Neuronal stem cell (in vitro differentiated cells): ENCODE data around the gene EPHA2.
"Not testable (repeated sequence)": the region's sequence is repeated elsewhere in the genome, so short reads cannot be mapped to it uniquely, and the experiment has no call there.

ENCODE experiments used
- DNase-seq: peaks from one replicate; pipeline ENCODE4 v3.0.0-alpha.2; 2013; ENCODE audit warnings: low spot score
- H2AFZ ChIP-seq: one replicate; pipeline ENCODE4 v1.6.1; 2013; ENCODE audit warnings: mild to moderate bottlenecking, low read length, inconsistent platforms
- H2AK5ac ChIP-seq: 2 replicates; pipeline ENCODE4 v1.6.1; 2013; ENCODE audit warnings: low read depth, mild to moderate bottlenecking, inconsistent platforms, low read length, moderate library complexity, mixed read lengths
- H2BK120ac ChIP-seq: 2 replicates; pipeline ENCODE4 v1.6.1; 2013; ENCODE audit warnings: low read depth, mild to moderate bottlenecking, inconsistent platforms, low read length, moderate library complexity, mixed read lengths
- H2BK12ac ChIP-seq: one replicate; pipeline ENCODE4 v1.6.1; 2013; ENCODE audit warnings: low read length, inconsistent platforms
- H2BK15ac ChIP-seq: 2 replicates; pipeline ENCODE4 v1.6.1; 2013; ENCODE audit warnings: mild to moderate bottlenecking, low read length, inconsistent platforms, mixed read lengths
- H2BK5ac ChIP-seq: one replicate; pipeline ENCODE4 v1.6.1; 2013; ENCODE audit warnings: inconsistent platforms, mild to moderate bottlenecking, low read length, moderate library complexity
- H3K14ac ChIP-seq: one replicate; pipeline ENCODE4 v1.6.1; 2013; ENCODE audit warnings: low read length, inconsistent platforms
- H3K18ac ChIP-seq: 2 replicates; pipeline ENCODE4 v1.6.1; 2013; ENCODE audit warnings: low read length, inconsistent platforms
- H3K23ac ChIP-seq: 2 replicates; pipeline ENCODE4 v1.6.1; 2013; ENCODE audit warnings: low read depth, mild to moderate bottlenecking, mixed read lengths, low read length, inconsistent platforms; ENCODE audit not compliant: poor library complexity
- H3K27ac ChIP-seq: replicated peaks from 3 replicates; pipeline ENCODE4 v1.5.1; 2013; ENCODE audit warnings: low read length, inconsistent platforms
- H3K27me3 ChIP-seq, 3 experiments: 2 replicates each; pipeline ENCODE4 v1.6.1; 2013; ENCODE audit warnings: low read length in 3 of 3, mild to moderate bottlenecking in 2 of 3, inconsistent platforms in 1 of 3, low read depth in 1 of 3, mixed read lengths in 1 of 3, moderate library complexity in 1 of 3; ENCODE audit not compliant: control insufficient read depth in 3 of 3, insufficient read depth in 3 of 3
- H3K36me3 ChIP-seq, 2 donors: replicated peaks in 1 of 2; 2 replicates each; pipeline ENCODE4 v1.6.1; 2013; ENCODE audit warnings: low read length in 2 of 2; ENCODE audit not compliant: control insufficient read depth in 2 of 2, insufficient read depth in 2 of 2
- H3K4ac ChIP-seq: 2 replicates; pipeline ENCODE4 v1.6.1; 2013; ENCODE audit warnings: inconsistent platforms, mild to moderate bottlenecking, low read length, moderate library complexity
- H3K4me1 ChIP-seq, 2 donors: 1 replicate in 1 of 2; 2 replicates in 1 of 2; pipeline ENCODE4 v1.6.1; 2013; ENCODE audit warnings: low read length in 2 of 2, low read depth in 1 of 2; ENCODE audit not compliant: control insufficient read depth in 2 of 2, insufficient read depth in 1 of 2
- H3K4me2 ChIP-seq: one replicate; pipeline ENCODE4 v1.6.1; 2013; ENCODE audit warnings: mild to moderate bottlenecking, low read length, inconsistent platforms; ENCODE audit not compliant: insufficient read depth, poor library complexity, severe bottlenecking
- H3K4me3 ChIP-seq, 2 donors: 2 replicates each; pipeline ENCODE4 v1.5.1; 2013; ENCODE audit warnings: low read length in 2 of 2, mild to moderate bottlenecking in 2 of 2, inconsistent platforms in 1 of 2, moderate library complexity in 1 of 2
- H3K79me1 ChIP-seq: one replicate; pipeline ENCODE4 v1.6.1; 2013; ENCODE audit warnings: low read depth, mild to moderate bottlenecking, inconsistent platforms, low read length, moderate library complexity
- H3K9ac ChIP-seq: one replicate; pipeline ENCODE4 v1.6.1; 2013; ENCODE audit warnings: mild to moderate bottlenecking, low read depth, low read length, inconsistent platforms; ENCODE audit not compliant: poor library complexity
- H3K9me3 ChIP-seq, 2 donors: replicated peaks in 1 of 2; 2 replicates each; pipeline versions ENCODE3 to v1.6.1; 2013; ENCODE audit warnings: low read length in 2 of 2, mild to moderate bottlenecking in 2 of 2, inconsistent platforms in 1 of 2, low read depth in 1 of 2, mixed read lengths in 1 of 2, moderate library complexity in 1 of 2; ENCODE audit not compliant: control insufficient read depth in 2 of 2, insufficient read depth in 1 of 2
- H4K8ac ChIP-seq: one replicate; pipeline ENCODE4 v1.6.1; 2013; ENCODE audit warnings: low read depth, mild to moderate bottlenecking, inconsistent platforms, low read length, moderate library complexity
- H4K91ac ChIP-seq: one replicate; pipeline ENCODE4 v1.6.1; 2013; ENCODE audit warnings: low read length, low read depth, mild to moderate bottlenecking, inconsistent platforms; ENCODE audit not compliant: poor library complexity
- WGBS, 2 donors: extraction: QIAGEN DNeasy Blood & Tissue Kit; methylation state at CpG; one replicate each; pipeline ENCODE4 v1.1.7; 2013; ENCODE audit warnings: missing lambda C conversion rate in 2 of 2, mixed read lengths in 1 of 2; ENCODE audit not compliant: insufficient read length in 2 of 2, insufficient replicate concordance in 1 of 2; ENCODE audit errors: extremely low coverage in 2 of 2; 5-methylcytosine and 5-hydroxymethylcytosine counted together

The EPHA2 gene

GRCh38 chr1:16198444-16199156, 42.7 kb upstream of the EPHA2 start:
- no peak overlapping the region for H4K91ac ChIP-seq
- H3K9ac ChIP-seq = no peak overlapping the region
- H2AK5ac ChIP-seq = no peak overlapping the region
- no peaks in the 10 kb centered on the region for H3K9me3 ChIP-seq
- H3K27me3 ChIP-seq = no peaks in the 10 kb centered on the region
- H4K8ac ChIP-seq = no peak overlapping the region
- H3K4me2 ChIP-seq = no peak overlapping the region
- no peak for DNase-seq
- H2BK5ac ChIP-seq = no peak overlapping the region
- H2BK120ac ChIP-seq = no peak overlapping the region
- H3K36me3 ChIP-seq = peaks cover 0 to 2% of the 10 kb centered on the region in 2 donors
- H3K4ac ChIP-seq = no peak overlapping the region
- peak overlapping the region; percentile 25 for H3K14ac ChIP-seq
- no peak overlapping the region for H2BK15ac ChIP-seq
- H3K4me3 ChIP-seq = peak overlapping the region in 1 of 2 donors; percentile 59
- no peaks in the 10 kb centered on the region for H3K79me1 ChIP-seq
- WGBS, 2 donors = no CpG with 5 or more reads among the region's 8 CpGs
- H3K27ac ChIP-seq = no peak overlapping the region
- no peaks in the 10 kb centered on the region for H3K4me1 ChIP-seq
- H2BK12ac ChIP-seq = no peak overlapping the region
- no peak overlapping the region for H3K18ac ChIP-seq
- no peak overlapping the region for H3K23ac ChIP-seq
- no peak overlapping the region for H2AFZ ChIP-seq

- DNase-seq = no peak
Measured at GRCh38 chr1:16196874-16197273, 41.0 kb upstream of the EPHA2 start.

GRCh38 chr1:16196139-16196538, 40.3 kb upstream of the EPHA2 start:
- H2BK15ac ChIP-seq, H4K91ac ChIP-seq, H3K27me3 ChIP-seq, H2BK5ac ChIP-seq, H2AK5ac ChIP-seq, H2AFZ ChIP-seq, H3K27ac ChIP-seq, H3K79me1 ChIP-seq, H3K4me1 ChIP-seq, H3K9me3 ChIP-seq, H3K18ac ChIP-seq, H4K8ac ChIP-seq, H2BK12ac ChIP-seq, H3K36me3 ChIP-seq, H3K9ac ChIP-seq, H2BK120ac ChIP-seq, H3K4ac ChIP-seq, H3K4me3 ChIP-seq, H3K23ac ChIP-seq, H3K14ac ChIP-seq, H3K4me2 ChIP-seq, DNase-seq: not testable (repeated sequence)
- WGBS, 2 donors = no CpG with 5 or more reads among the region's 4 CpGs

More at GRCh38 chr1:16196874-16197273, 41.0 kb upstream of the EPHA2 start:
- Histone ChIP-seq H2BK15ac (no peak overlapping the region), H2AFZ (no peak overlapping the region), H2BK120ac (no peak overlapping the region), H3K9ac (no peak overlapping the region), H3K18ac (no peak overlapping the region), H2BK12ac (no peak overlapping the region), H3K23ac (no peak overlapping the region), H2BK5ac (no peak overlapping the region), H3K27ac (no peak overlapping the region), H2AK5ac (no peak overlapping the region), H4K91ac (no peak overlapping the region), H3K27me3 (no peaks in the 10 kb centered on the region), H3K4me3 (no peak overlapping the region), H3K14ac (no peak overlapping the region), H3K9me3 (no peaks in the 10 kb centered on the region), H3K4ac (no peak overlapping the region), H3K4me1 (no peaks in the 10 kb centered on the region), H3K4me2 (no peak overlapping the region), H4K8ac (no peak overlapping the region), H3K79me1 (no peaks in the 10 kb centered on the region), H3K36me3 (peaks cover 0 to 4% of the 10 kb centered on the region in 2 donors)
- WGBS, 2 donors = no CpG with 5 or more reads among the region's 3 CpGs

- Histone ChIP-seq H3K4ac (no peak overlapping the region), H2AK5ac (no peak overlapping the region), H3K14ac (no peak overlapping the region), H3K36me3 (peaks cover 0 to 4% of the 10 kb centered on the region in 2 donors), H3K23ac (no peak overlapping the region), H2BK120ac (no peak overlapping the region), H4K91ac (no peak overlapping the region), H3K27me3 (peaks cover 0 to 4% (median 0%) of the 10 kb centered on the region in 3 experiments), H2BK15ac (no peak overlapping the region), H3K18ac (no peak overlapping the region), H4K8ac (no peak overlapping the region), H2BK12ac (no peak overlapping the region), H3K9me3 (no peaks in the 10 kb centered on the region), H3K27ac (no peak overlapping the region), H3K4me1 (peaks cover 0 to 8% of the 10 kb centered on the region in 2 donors), H2AFZ (no peak overlapping the region), H2BK5ac (no peak overlapping the region), H3K9ac (no peak overlapping the region), H3K79me1 (no peaks in the 10 kb centered on the region), H3K4me2 (no peak overlapping the region), H3K4me3 (no peak overlapping the region)
- DNase-seq = no peak
- no CpG with 5 or more reads among the region's 7 CpGs for WGBS, 2 donors
Measured at GRCh38 chr1:16195518-16195905, 39.6 kb upstream of the EPHA2 start.
